NCI-H2081 treated with DMSO at 0.1 percent for 48 hours (cell line): Measurements from ENCODE around the gene PHLPP2.

Experiments
- DNase-seq: peaks from one replicate; lab custom pipeline; 2025; lab: John Stamatoyannopoulos, UW

The PHLPP2 gene, protein sequence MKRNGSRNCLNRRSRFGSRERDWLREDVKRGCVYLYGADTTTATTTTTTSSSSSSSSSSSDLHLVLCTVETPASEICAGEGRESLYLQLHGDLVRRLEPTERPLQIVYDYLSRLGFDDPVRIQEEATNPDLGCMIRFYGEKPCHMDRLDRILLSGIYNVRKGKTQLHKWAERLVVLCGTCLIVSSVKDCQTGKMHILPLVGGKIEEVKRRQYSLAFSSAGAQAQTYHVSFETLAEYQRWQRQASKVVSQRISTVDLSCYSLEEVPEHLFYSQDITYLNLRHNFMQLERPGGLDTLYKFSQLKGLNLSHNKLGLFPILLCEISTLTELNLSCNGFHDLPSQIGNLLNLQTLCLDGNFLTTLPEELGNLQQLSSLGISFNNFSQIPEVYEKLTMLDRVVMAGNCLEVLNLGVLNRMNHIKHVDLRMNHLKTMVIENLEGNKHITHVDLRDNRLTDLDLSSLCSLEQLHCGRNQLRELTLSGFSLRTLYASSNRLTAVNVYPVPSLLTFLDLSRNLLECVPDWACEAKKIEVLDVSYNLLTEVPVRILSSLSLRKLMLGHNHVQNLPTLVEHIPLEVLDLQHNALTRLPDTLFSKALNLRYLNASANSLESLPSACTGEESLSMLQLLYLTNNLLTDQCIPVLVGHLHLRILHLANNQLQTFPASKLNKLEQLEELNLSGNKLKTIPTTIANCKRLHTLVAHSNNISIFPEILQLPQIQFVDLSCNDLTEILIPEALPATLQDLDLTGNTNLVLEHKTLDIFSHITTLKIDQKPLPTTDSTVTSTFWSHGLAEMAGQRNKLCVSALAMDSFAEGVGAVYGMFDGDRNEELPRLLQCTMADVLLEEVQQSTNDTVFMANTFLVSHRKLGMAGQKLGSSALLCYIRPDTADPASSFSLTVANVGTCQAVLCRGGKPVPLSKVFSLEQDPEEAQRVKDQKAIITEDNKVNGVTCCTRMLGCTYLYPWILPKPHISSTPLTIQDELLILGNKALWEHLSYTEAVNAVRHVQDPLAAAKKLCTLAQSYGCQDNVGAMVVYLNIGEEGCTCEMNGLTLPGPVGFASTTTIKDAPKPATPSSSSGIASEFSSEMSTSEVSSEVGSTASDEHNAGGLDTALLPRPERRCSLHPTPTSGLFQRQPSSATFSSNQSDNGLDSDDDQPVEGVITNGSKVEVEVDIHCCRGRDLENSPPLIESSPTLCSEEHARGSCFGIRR (N-terminal part only)

DNA sequence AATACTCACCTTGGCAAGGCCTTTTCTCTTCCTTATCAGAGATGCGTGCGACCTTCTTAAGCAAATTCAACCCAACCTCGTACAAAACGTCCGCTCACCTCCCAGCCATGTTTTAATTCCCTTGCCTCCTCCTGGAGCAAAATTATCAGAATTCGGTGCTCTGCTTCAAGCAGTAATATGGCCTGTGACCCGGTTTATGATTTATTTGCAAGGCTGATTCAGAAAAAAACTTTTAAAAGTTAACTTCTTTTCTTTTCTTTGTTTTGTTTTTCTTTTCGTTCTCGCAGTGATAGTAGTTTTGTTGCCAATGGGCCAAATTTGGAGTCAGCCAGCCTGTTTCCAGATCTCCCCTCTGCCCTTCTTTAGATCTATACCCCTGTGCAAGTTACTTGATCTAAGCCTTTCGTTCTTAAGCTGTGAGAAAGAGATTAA lies at the start of gene PHLPP2:
Gene PHLPP2 (minus strand): TSS at position 382 of the 432 bp plus-strand sequence. CDS start 9,906 bp downstream, outside the sequence.
- no peak for DNase-seq

DNA sequence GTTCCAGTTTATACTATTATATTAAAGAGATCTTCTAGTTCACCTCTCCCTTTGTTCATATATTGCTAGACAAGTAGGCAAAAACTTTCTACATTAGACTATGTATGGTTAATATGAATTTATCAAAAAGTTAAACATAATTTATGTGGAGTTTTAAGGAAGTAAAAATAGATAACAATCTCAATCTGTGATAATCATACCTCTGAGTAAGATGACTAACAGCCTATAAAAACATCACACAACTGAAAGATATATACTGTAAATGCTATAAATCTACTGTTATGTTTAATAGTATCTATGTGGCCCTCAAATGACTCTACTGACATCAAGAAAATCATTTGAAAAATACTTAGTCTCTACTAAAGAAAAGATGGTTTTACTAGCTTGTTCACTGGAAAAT lies 47.1 kb upstream of the PHLPP2 start:
- DNase-seq, result no peak

DNA sequence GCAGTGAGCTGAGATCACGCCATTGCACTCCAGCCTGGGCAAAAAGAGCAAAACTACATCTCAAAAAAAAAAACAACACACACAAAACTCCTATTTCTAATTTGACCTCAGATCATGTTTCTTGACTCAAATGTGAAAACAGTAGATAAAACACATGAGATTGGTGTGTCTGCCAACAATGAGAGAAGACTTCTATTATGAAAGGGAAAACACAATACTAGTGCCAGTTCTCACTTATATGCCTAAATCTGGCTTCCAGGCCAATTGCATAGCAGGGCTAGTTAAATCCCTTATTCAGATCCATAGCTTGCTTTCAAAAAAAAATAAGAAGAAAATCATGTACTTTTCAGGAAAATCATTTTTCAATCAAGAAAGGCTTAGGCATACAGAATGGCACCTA lies 44.7 kb upstream of the PHLPP2 start:
- DNase-seq, result no peak

DNA sequence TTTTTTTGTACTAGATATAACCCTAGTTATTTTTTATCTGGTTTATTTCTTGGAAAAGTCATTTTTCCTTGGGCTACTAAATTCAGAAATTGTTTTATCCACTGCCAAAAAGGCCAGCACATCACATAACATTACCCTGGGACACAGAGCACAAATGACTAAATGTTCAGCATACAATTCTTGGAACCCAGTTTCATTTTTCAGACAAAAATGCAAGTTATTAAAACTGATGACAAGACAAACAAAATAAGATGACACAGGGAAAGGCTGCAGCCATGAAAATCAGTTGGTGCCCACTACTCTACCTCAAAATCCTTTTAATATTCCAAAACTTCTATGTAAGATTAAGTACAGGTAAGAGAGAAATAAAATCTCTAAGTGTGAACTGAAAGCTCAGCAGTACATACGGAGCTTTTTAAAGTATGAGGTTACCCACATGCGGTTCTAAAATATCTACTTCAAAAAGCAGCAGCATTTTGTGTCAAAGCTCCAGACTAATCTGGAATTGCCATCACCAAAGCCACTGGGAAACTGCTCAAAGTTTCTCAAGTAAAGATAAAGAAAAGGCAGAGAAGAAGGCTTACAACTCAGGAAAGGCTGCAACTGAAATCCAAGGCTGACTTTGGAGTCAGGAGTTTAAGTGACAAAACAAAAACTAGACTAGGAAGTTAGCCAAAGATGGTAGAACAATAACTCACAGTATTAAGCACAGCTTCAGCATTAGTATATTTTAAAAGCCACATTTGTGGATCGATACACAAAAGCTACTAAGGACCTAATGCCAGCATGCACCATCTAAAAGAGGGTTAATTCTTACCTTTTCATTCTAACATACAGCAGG lies 42.8 kb upstream of the PHLPP2 start:
- no peak for DNase-seq

DNA sequence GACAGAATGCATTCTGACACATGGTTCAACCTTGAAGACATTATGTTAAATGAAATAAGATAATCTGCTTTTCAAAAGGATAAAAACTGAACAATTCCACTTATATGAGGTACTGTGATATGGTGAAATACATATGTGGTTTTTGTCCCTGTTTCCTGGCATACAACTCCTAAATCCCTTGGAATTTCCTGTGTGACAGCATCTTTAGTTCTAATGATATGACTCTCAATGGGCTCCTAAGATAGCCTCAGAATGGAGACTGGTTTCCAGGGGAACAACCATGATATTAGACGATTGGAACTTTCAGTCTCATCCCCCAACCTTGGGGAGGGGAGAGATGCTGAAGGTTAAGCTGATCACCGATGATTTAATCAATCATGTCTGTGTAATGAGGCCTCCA lies 37.7 kb upstream of the PHLPP2 start:
- no peak for DNase-seq

DNA sequence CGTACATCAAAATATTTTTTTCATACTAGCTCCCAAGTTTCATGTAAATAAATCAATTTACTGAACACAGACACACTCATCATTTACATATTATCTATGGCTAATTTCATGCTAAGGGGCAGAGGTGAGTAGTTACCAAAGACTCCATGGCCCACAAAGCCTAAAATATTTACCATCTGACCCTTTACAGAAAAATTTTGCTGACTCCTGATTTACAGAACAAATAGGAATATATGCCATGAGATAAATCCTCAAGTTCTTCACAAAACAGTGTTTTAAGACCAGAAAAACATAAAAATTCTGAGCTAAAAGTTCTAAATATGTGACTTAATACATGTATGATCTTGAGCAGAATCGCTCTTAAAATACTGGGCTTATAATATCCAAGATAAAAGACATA lies 36.6 kb upstream of the PHLPP2 start:
- DNase-seq, result no peak

DNA sequence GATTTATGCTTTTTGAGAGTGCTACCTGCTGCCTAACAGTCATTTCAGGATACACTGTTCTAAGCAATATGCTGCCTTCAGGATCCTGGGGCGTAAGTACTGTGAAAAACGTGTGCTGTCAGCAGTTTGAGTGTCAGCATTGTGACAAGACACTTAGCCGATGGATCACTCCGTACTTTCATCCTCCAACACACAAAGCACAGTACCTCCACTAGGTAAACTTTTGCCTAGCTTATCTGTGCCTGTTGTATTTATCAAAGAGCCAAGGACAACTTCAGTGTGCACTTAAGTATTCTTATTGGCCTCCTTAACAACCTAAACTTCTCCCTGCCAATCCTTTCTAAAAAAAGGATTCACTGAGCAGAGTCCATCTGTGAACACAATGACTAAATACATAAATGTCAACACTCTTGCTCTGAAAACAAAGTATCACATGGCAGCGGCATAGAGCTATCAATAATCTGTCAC lies 33.8 kb upstream of the PHLPP2 start:
- DNase-seq, result no peak

DNA sequence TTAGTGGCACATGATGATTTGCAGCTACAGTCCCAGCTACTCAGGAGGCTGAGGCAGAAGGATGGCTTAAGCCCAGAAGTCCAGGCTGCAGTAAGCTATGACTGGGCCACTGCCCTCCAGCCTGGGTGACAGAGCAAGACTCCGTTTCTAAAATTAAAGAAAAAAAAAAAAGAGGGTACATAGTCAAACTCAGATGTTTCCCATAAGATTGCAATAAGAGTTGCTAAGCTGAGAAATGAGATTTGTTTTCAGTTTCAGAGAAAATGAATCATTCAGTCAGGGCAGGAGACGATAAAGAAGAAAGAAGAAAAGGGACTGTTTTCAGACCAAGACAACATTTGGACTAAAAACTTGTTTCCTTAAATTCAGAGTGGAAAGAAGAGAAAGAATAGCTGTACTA lies 30.2 kb upstream of the PHLPP2 start:
- DNase-seq, result no peak

DNA sequence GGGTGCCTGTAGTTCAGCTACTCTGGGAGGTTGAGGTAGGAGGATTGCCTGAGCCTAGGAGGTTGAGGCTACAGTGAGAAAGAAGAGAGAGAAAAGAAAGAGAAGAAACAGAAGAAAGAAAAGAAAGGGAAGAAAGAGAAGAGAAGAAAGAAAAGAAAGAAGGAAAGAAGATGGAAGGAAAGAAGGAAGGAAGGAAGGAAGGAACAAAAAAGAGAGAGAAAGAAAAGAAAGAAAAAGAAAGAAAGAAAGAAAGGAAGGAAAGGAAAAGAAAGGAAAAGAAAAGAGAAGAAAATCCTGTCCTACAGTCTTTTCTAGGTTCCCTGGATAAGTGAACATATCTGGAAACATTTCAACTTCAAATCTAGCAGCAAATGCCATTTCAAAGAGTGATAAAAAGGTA lies 29.6 kb upstream of the PHLPP2 start:
- DNase-seq, result no peak

DNA sequence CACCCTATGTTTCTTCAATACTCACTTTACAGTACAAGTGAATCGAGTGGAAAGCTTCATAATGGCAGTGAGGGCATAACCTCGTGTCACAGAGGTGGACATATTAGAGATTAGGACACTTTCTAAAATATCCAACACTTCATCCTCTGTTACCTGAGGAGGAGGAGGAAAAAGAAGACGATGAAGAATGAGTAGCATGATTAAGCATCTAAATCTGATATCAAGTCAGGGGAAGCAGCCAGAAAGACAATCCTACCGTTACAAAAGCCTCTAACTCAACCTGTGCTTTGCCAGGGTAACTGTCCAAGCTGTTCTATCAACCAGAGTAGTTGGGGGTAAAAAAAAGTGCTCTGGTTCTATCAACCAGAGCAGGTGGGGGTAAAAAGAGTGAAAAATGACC lies 23.7 kb upstream of the PHLPP2 start:
- no peak for DNase-seq

DNA sequence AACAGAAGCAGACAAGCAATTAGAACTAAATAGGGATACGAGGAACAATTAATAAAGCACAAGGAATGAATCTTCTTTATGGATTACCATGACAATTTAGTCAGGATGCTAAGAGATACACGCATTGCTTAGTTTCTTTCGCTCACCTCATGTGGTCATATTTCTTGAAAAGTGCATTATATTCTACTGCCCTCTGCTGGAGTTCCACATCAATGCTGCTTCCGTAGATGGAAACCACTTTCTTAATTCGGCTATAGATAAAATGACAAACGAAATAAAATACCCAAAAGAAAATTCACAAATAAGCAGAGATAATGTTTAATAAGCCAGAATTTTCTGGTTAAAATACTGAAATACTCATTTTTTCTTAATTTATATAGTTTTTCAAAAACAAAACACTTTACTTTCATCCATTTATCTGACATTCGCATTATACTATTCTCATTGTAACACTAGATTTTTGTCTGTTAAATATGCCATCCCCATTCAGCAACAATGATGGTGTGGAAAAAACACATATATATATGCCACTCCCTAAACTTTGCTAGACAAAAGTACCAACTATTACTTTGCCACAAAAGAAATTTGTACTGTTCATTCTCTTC lies 22.0 kb upstream of the PHLPP2 start:
- no peak for DNase-seq

DNA sequence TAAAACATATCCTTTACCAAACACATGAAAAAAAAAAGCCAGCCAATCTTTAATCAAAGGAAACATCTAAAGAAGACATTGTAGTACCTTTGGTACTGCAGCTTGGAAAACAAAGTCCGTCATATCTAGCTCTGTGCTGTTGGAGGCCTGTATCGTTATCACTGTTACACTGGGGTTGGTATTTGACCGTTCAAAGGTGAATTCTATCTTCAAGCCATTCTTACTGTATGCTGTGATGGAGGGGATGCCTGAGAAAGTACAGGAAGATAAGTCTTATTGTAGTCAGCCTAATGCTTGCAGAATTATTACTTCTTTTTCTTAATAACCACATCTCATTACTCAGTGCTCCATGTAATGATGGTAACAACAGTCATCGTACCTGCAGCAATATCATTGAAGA lies 14.4 kb upstream of the PHLPP2 start:
- no peak for DNase-seq

DNA sequence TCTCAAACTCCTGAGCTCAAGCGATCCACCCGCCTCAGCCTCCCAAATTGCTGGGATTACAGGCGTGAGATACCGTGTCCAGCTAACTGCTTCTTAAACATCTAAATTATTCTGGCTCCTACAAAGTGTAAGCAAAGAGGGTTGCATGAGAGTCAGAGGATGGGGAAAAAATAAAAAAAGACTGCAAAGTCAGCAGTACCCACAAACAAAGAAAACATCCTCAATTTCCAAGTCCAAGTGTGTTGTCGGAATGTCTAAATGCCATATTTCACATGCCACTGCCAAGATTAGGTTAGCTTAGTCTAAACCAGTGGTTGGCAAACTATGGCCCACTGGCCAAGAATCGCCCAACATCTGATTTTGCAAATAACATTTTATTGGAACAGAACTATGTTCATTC lies 13.0 kb upstream of the PHLPP2 start:
- no peak for DNase-seq

DNA sequence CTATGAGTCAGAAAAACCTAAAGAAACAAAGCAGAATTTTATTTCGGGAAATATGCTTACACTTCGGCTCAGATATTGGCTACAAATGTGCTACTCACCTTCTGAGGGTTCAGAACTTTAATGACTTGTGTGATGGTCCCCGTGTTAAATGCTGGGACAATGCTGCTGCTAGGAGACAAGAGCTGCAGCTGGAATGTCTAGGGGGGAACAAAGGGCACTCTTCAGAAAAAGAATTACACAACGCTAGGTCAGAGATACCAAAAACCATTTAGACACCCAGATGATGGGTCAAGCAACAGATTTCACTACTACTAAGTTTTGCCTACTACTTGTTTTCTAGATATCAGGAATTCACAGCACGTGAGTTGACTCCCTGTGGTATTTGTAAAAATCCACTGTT lies 10.0 kb upstream of the PHLPP2 start:
- DNase-seq, result no peak

DNA sequence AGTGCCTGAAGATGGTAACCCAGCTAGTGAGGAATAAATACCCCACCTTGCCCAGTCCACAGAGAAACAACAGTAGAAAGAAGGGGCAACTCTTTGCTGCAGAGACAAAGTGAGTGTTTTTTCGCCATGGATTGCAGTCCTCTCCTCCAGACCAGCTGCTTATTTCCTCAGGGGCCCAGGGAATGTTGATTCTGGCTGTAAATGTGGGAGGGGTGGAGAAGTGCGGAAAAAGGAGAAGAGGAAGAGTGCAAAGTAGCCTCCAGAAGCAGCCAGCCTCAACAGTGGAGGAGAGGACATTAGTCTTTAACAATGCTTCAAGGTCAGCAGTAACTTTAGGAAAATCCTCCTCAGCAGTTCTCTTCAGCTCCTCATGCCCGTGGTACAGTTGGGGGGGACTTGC lies 8.1 kb upstream of the PHLPP2 start:
- no peak for DNase-seq

DNA sequence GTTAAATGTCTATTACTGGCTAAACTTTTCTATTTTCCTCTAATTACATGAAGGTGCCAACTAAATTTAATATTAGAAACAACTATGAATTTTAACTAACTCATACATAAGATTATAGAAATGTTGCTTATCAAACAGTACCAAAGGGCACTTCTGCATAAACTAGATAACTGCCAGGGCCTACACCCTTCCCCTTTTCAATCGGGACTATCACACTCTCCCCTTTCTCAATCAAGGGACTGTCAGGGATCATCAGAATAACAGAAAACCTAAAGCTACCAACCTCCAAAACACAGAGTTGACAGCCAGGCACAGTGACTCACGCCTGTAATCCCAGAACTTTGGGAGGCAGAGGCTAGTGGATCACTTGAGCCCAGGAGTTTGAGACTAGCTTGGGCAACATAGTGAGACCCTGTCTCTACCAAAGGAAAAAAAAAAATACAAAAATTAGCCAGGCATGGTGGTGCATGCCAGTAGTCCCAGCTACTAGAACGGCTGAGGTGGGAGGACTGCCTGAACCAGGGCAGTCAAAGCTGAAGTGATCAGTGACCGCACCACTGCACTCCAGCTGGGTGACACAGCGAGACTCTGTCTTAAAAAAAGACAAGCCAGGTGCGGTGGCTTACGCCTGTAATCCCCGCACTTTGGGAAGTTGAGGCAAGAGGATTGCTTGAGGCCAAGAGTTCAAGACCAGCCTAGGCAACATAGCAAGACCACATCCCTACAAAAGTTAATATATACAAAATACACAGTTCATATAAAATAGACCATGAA lies 3.2 kb upstream of the PHLPP2 start:
- DNase-seq, result no peak

DNA sequence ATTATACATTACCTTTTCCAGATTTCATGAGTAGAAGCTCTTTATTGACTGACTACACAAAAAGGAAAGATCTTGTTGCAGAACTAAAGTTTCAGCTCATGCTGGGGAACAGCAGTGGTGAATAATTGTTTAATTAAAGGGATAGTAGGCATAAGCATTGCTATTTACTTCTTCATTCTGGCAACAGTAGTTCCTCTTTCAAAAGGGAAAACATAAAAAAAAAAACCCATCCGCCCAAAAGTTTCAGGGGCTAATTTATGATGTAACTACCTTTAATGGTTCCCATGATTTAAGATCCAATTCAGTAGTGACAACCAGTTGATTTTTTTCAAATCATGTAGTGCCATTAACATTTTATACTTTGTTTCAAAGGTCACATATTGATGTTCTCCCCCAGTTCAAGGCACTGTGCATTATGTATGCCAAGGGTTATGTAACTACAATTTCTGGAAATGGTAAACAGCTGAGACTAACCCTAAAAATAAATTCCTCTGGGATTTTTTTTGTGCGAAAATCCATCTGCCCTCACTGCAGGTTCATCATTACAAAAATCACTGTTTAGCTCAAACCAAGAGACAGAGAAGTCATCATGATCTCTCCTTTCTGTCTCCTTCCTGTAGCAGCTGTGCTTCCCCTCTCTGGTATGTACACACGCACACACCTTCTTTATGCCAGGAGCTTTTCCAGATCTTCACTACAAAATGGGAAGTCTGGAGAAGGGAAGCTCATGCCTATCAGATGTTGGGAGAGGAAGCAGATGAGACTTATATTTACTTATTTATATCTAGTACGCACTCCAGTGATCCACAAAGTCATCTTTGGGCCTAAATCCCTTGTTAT lies 2.2 kb upstream of the PHLPP2 start:
- DNase-seq, result no peak

DNA sequence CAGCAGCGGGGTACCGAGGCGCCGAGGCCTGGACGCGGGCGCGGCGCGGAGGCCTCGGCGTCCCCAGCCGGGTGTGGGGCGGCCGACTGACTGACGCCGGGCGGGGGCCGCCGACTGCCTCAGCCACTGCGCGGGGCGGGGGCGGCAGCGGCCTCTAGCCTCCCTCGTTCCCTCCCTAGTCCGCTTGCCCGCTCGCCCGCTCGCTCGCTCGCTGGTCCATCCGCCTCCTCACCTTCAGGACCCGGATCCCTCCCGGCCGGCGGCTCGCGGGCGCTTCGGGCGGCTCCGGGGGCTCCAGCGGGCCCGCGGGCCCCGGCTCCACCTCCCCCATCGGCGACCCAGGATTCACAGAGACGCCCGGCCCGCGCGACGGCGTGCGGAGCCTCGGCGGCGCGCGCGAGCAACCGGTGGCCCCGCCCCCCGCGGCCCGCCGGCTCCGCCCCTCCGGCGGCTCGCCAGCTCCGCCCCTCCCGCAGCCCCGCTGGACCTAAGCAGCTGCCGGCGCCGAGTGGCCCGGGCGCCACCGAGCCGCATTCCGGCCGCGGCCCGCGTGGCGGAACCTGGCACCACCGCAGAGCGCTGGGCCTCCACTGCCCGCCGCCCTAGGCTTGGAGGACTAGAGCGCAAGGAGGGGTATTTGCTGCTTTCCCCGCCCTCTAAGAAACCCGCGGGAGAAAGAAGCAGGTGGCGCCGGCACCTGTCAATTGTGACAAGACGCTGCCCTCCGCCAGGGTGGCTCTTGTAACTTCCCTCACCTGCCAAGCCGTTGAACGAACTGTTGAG lies 773 bp downstream of the PHLPP2 start:
- DNase-seq, result no peak
